ENCODE measurements around the gene DCDC1. TPM values are rescaled to one million over a fixed set of nuclear protein-coding genes. Genes with fewer than 3 reads are reported as not detected.
A peak's percentile ranks its signal among the peaks of the same experiment; 100 is the strongest.

Gene DCDC1
- total RNA-seq, 4 donors from 2014 or later, result 0.17 TPM; not detected in 3

GRCh38 chr11:31361743-31362142 lies 7.8 kb downstream of the DCDC1 start:
- no peak overlapping the region for H3K4me3 ChIP-seq
- H3K4me1 ChIP-seq, result no peaks in the 10 kb centered on the region
- no peak overlapping the region for H3K27ac ChIP-seq (replicated peaks in 1 of 4)
- 90% methylated on average over 4 of the region's 4 CpGs for WGBS
- TF ChIP-seq EP300 (IDR thresholded peaks at IDR 0.05) (no peak), POLR2A (IDR thresholded peaks at IDR 0.05; ENCODE audit: low read depth) (no peak), POLR2AphosphoS5 (IDR thresholded peaks at IDR 0.05) (no peak), CTCF (IDR thresholded peaks at IDR 0.05) (no peak)
- no peaks in the 10 kb centered on the region for H3K36me3 ChIP-seq
- H3K9me3 ChIP-seq, result no peaks in the 10 kb centered on the region
- no peak for DNase-seq (ENCODE audit: extremely low spot score)
- no peaks in the 10 kb centered on the region for H3K27me3 ChIP-seq
- intact Hi-C loops (cut with DNase I), result no loop called here

GRCh38 chr11:31355817-31356216 lies 13.7 kb downstream of the DCDC1 start:
- 91% methylated on average over 5 of the region's 5 CpGs for WGBS
- Histone ChIP-seq H3K36me3 (no peaks in the 10 kb centered on the region), H3K27me3 (no peaks in the 10 kb centered on the region), H3K4me3 (no peak overlapping the region), H3K9me3 (no peaks in the 10 kb centered on the region), H3K4me1 (no peaks in the 10 kb centered on the region), H3K27ac (replicated peaks in 1 of 4) (no peak overlapping the region)
- intact Hi-C loops (cut with DNase I), result no loop called here
- TF ChIP-seq EP300 (IDR thresholded peaks at IDR 0.05) (no peak), POLR2AphosphoS5 (IDR thresholded peaks at IDR 0.05) (no peak), POLR2A (IDR thresholded peaks at IDR 0.05; ENCODE audit: low read depth) (no peak)
- DNase-seq (ENCODE audit: extremely low spot score), result no peak

GRCh38 chr11:31355131-31355530 lies 14.4 kb downstream of the DCDC1 start:
- TF ChIP-seq POLR2AphosphoS5 (IDR thresholded peaks at IDR 0.05), result no peak
- no peak for TF ChIP-seq EP300 (IDR thresholded peaks at IDR 0.05)
- no peak for TF ChIP-seq POLR2A (IDR thresholded peaks at IDR 0.05; ENCODE audit: low read depth)
- TF ChIP-seq CTCF (IDR thresholded peaks at IDR 0.05), result no peak
- no peaks in the 10 kb centered on the region for H3K36me3 ChIP-seq
- H3K27me3 ChIP-seq, result no peaks in the 10 kb centered on the region
- DNase-seq (ENCODE audit: extremely low spot score), result no peak
- no peaks in the 10 kb centered on the region for H3K9me3 ChIP-seq
- no peaks in the 10 kb centered on the region for H3K4me1 ChIP-seq
- no peak overlapping the region for H3K4me3 ChIP-seq
- intact Hi-C loops (cut with DNase I), result no loop called here
- H3K27ac ChIP-seq (replicated peaks in 1 of 4), result no peak overlapping the region
- WGBS, result 45% methylated on average over 2 of the region's 2 CpGs

- H3K4me1 ChIP-seq, result no peaks in the 10 kb centered on the region
- no peak overlapping the region for H3K27ac ChIP-seq (replicated peaks in 1 of 4)
- no peaks in the 10 kb centered on the region for H3K27me3 ChIP-seq
- no peak overlapping the region for H3K4me3 ChIP-seq
- no peaks in the 10 kb centered on the region for H3K9me3 ChIP-seq
- no peaks in the 10 kb centered on the region for H3K36me3 ChIP-seq
- intact Hi-C loops (cut with DNase I), result no loop called here
- TF ChIP-seq CTCF (IDR thresholded peaks at IDR 0.05), result no peak
- TF ChIP-seq EP300 (IDR thresholded peaks at IDR 0.05), result no peak
- TF ChIP-seq POLR2A (IDR thresholded peaks at IDR 0.05; ENCODE audit: low read depth), result no peak
- TF ChIP-seq POLR2AphosphoS5 (IDR thresholded peaks at IDR 0.05), result no peak
- DNase-seq (ENCODE audit: extremely low spot score), result no peak
Observed at GRCh38 chr11:31351168-31351567, 18.4 kb downstream of the DCDC1 start.

- Histone ChIP-seq H3K9me3 (no peaks in the 10 kb centered on the region), H3K27ac (replicated peaks in 1 of 4) (no peak overlapping the region), H3K4me1 (no peaks in the 10 kb centered on the region), H3K4me3 (no peak overlapping the region), H3K27me3 (no peaks in the 10 kb centered on the region), H3K36me3 (no peaks in the 10 kb centered on the region)
- no peak for DNase-seq (ENCODE audit: extremely low spot score)
- 91% methylated on average over 5 of the region's 5 CpGs for WGBS
- TF ChIP-seq POLR2A (IDR thresholded peaks at IDR 0.05; ENCODE audit: low read depth) (no peak), CTCF (IDR thresholded peaks at IDR 0.05) (peak in 1 of 3 experiments; percentile 13), EP300 (IDR thresholded peaks at IDR 0.05) (no peak), POLR2AphosphoS5 (IDR thresholded peaks at IDR 0.05) (no peak)
- intact Hi-C loops (cut with DNase I), result no loop called here
Observed at GRCh38 chr11:31340903-31341572, 28.5 kb downstream of the DCDC1 start.

All from esophagus muscularis mucosa (tissue), 4 donors.